ENCODE measurements around the gene CD81.

Gene CD81

GRCh38 chr11:2423157-2424025 is 46.3 kb downstream of the CD81 start:
- no peak for ATAC-seq

DNA sequence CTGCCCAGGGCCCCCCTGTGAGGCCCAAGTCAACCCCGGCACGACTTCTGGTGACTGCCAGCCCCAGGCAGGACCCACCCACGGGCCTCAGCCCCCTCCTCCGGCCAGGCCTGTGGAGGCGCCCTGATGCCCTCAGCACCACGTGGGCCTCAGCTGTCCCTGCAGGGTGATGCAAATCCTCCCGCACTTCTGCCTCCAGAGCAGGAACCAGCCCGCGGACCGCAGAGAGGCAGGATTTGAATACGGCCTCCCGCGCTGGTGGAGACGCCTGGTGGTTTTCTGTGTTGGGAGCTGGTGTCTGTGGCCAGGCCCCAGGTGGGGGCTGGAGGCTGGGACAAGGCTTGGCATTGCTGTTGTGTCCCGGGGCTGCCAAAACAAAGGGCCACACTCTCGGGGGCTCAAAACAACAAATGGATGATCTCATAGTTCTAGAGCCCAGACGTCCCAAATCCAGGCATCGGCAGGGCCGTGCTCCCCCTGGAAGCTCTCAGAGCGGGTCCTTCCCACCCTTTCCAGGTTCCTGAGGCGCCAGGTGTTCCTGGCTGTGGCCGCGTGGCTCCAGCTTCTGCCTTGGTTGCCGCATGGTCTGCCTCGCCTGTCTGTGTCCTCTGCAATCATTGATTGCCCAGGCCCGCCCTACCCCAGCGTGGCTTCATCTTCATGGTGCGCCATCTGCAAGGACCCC is 47.8 kb downstream of the CD81 start:
- no peak for ATAC-seq

DNA sequence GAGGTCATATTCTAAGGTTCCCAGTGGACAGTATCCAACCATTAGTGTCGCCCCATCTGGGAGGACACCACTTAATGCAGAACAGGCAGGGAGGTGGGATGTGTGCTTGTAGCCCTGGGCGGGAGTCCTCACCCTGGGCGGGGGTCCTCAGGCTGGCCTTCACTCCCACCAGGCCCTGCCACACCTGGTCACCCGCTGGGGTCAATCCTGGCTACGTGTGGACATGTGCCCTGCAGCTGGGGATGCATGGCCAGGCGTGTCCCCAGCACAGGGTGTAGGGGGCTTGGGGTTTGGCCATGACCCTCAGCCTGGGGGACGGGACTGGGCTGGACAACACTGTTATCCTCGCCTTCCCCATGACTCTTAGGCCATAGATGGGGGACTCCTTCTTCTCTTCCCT is 48.4 kb downstream of the CD81 start:
- ATAC-seq: no peak

- no peak for ATAC-seq
Measured at GRCh38 chr11:2426221-2426620, 49.1 kb downstream of the CD81 start.

- no peak for ATAC-seq
Measured at GRCh38 chr11:2426826-2427521, 49.9 kb downstream of the CD81 start.

GRCh38 chr11:2427721-2428321 is 50.7 kb downstream of the CD81 start:
- no peak for ATAC-seq

- ATAC-seq: peak; percentile 84 to 89
Measured at GRCh38 chr11:2428322-2428795, 51.2 kb downstream of the CD81 start.

- ATAC-seq: no peak
Measured at GRCh38 chr11:2431395-2431794, 54.3 kb downstream of the CD81 start.

DNA sequence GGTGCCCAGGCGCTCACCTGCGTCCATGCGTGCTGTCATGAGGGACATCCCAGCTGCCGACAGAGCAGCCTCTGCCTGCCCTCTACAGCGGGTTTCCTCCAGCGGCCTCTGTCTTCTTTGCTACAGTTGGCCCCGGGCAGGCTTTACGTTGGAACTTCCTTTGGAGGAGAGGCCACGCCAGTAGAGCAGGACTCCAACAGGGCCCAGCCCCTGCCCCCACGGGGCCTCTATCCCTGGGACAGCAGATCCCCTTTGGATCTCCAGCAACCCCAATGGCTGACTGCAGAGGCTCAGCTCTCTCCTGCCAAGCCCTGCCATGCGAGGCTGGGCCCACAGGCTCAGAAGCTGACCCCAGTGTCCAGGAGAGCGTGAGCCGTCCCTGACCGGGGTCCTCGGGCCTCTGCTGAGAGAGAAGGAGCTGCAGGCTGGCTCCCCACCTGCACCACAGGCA is 55.1 kb downstream of the CD81 start:
- ATAC-seq: no peak

- ATAC-seq: no peak
Measured at GRCh38 chr11:2432628-2433071, 55.5 kb downstream of the CD81 start.

GRCh38 chr11:2433106-2433925 is 56.2 kb downstream of the CD81 start:
- no peak for ATAC-seq

DNA sequence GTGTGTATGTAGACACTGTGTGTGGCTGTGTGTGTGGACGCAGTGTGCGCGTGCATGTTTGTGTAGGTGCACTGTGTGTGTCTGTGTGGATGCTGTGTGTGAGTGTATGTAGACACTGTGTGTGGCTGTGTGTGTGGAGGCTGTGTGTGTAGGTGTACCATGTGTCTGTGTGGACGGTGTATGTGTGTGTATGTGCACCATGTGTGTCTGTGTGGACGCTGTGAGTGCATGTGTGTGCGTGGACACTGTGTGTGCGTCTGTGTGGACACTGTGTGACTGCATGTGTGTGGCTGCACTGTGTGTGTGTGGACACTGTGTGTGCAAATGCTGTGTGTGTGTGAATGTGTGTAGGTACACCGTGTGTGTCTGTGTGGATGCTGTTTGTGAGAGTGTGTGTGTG is 56.9 kb downstream of the CD81 start:
- ATAC-seq: no peak

- ATAC-seq: no peak
Measured at GRCh38 chr11:2434506-2435255, 57.6 kb downstream of the CD81 start.

- ATAC-seq: no peak
Measured at GRCh38 chr11:2435288-2436012, 58.3 kb downstream of the CD81 start.

GRCh38 chr11:2436013-2436520 is 59.0 kb downstream of the CD81 start:
- ATAC-seq: no peak

- no peak for ATAC-seq
Measured at GRCh38 chr11:2436521-2437031, 59.5 kb downstream of the CD81 start.

DNA sequence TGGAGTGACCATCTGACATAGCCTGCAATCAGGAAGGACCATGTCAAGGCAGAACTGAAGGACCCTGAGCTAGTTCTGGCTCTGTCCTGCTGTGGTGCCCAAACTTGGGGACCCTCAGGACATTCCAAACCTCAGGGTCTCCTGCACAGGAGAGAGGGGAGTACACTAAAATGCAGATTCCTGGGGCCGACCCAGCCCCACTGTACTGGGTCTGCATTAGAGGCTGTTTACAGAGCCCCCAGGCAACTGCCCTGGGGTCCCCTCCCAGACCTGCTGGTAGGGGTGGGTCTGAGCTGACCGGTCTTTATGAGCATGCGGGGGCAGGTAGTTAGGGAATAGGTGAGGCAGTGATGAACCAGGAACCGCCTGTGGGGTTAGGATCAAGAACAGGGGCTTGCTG is 60.4 kb downstream of the CD81 start:
- no peak for ATAC-seq

GRCh38 chr11:2439820-2440219 is 62.7 kb downstream of the CD81 start:
- ATAC-seq: no peak

DNA sequence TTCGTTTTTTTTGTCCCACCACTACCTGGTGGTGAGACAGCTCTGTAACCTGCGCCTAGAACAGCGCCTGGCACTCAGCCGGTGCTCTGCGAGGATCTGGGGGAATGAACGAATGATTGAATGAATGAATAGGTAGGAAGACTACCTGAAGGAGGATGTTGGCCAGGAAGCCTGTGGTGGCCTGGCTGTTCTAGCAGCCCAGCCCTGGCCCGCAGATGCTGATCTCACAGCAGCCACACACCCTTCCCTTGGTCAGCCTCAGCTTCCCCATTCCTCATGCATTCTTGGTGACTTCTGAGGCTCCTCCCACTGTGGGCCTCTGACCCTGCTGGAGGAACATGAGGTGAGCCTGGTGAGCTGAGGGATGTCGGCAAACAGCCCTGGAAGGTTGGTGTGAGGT is 63.5 kb downstream of the CD81 start:
- ATAC-seq: no peak

- ATAC-seq: no peak
Measured at GRCh38 chr11:2441171-2441570, 64.1 kb downstream of the CD81 start.
